ENCODE data around the gene COL23A1.
A peak's percentile ranks its signal among the peaks of the same experiment; 100 is the strongest.

The COL23A1 gene

DNA sequence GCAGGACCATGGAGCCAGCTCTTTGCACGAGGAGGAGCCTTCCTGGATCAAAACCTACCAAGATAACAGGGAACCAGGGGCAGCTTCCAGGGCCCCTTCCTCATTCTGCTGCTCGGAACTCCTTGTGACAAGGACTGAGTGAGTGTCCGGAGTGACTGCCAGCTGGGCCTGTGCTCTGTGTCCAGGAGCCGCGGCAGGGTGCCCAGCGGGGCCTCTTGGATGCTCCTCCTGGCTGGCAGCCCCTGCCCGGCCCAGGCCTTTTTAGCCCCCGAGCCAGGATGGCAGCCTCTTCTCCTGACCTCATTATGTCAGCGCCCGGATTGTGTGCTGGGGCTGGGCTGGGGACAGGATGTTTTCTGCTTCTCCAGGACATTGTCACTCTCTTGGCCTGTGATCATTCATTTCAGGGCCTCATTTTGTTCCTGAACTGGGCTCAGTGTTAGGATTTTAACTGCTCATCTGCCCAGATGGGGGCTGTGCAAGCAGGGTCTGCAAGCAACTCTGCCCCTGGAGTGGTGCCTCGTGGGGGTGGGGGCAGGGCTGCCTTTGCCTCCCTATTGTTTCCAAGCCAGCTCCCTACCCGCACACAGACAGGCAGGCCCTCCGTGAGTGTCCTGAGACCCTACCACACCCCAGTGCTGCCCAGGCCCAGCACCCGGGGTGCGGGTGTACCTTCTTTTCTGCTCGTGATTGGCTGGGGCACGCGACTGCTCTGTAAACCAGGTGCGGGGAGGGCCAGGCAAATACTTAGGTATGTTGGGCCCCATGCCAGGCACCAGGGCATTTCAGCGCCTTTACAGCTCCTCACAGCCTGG, 161.6 kb downstream of the COL23A1 start:
- TF ChIP-seq CTCF (IDR thresholded peaks at IDR 0.05; ENCODE audit: unreplicated experiment in 3 of 3) = no peak
- H3K36me3 Mint-ChIP-seq (ENCODE audit: low read depth) = no peaks in the 10 kb centered on the region
- no peak overlapping the region for H3K4me3 Mint-ChIP-seq

GRCh38 chr5:178427576-178428197, 162.5 kb downstream of the COL23A1 start:
- Mint-ChIP-seq H3K27me3 (ENCODE audit: low read depth) (peaks cover 17% of the 10 kb centered on the region), H3K27ac (peak overlapping the region; percentile 44 to 70 (median 51)), H3K36me3 (ENCODE audit: low read depth) (no peaks in the 10 kb centered on the region), H3K4me3 (no peak overlapping the region), H3K4me1 (peaks cover 59% of the 10 kb centered on the region), H3K9me3 (peaks cover 8% of the 10 kb centered on the region)
- TF ChIP-seq CTCF (IDR thresholded peaks at IDR 0.05; ENCODE audit: unreplicated experiment in 3 of 3) = no peak

More for the DNA sequence above, 161.6 kb downstream of the COL23A1 start:
- peaks cover 19% of the 10 kb centered on the region for H3K27me3 Mint-ChIP-seq (ENCODE audit: low read depth)
- peaks cover 8% of the 10 kb centered on the region for H3K9me3 Mint-ChIP-seq
- peak overlapping the region; percentile 70 to 96 (median 90) for H3K27ac Mint-ChIP-seq
- peaks cover 68% of the 10 kb centered on the region for H3K4me1 Mint-ChIP-seq

DNA sequence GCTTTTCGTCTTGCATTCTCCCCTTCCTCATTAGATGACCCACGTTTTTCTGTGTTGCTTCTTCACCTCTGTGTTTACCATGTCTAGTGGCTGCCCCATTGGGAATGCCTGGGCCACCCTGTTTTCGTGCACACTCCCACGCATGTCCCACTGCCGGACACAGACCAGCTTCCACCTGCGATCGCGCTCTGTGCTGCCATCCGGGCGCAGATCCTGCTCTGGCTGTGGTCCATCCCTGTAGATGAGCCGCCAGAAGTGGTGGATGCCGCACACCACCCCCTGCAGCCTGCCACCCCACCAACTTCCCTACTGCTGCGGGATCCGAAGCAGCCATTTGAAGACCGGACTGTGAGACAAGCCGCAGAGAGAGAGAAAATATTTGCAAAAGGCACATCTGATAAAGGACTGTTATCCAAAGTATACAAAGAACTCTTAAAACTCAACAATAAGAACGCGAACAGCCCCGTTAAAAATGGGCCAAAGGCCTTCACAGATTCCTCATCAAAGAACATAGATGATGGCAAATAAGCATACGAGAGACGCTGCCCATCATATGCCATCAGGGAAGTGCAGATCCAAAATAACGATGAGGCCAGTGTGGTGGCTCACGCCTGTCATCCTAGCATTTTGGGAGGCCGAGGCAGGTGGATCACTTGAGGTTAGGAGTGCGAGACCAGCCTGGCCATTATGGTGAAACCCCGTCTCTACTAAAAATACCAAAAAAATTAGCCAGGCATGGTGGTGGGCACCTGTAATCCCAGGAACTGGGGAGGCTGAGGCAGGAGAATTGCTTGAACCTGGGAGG, 163.7 kb downstream of the COL23A1 start:
- Mint-ChIP-seq H3K4me1 (peaks cover 53% of the 10 kb centered on the region), H3K27me3 (ENCODE audit: low read depth) (peaks cover 17% of the 10 kb centered on the region), H3K36me3 (ENCODE audit: low read depth) (no peaks in the 10 kb centered on the region), H3K9me3 (peaks cover 6% of the 10 kb centered on the region), H3K4me3 (no peak overlapping the region), H3K27ac (peak overlapping the region in 2 of 3 experiments; percentile 38 to 44)
- TF ChIP-seq CTCF (IDR thresholded peaks at IDR 0.05; ENCODE audit: unreplicated experiment in 3 of 3) = no peak

GRCh38 chr5:178425621-178426068, 164.5 kb downstream of the COL23A1 start:
- TF ChIP-seq CTCF (IDR thresholded peaks at IDR 0.05; ENCODE audit: unreplicated experiment in 3 of 3) = no peak
- Mint-ChIP-seq H3K36me3 (ENCODE audit: low read depth) (no peaks in the 10 kb centered on the region), H3K27me3 (ENCODE audit: low read depth) (peaks cover 11% of the 10 kb centered on the region), H3K9me3 (peaks cover under 1% of the 10 kb centered on the region), H3K27ac (peak overlapping the region in 2 of 3 experiments; percentile 38 to 44), H3K4me3 (no peak overlapping the region), H3K4me1 (peaks cover 47% of the 10 kb centered on the region)

DNA sequence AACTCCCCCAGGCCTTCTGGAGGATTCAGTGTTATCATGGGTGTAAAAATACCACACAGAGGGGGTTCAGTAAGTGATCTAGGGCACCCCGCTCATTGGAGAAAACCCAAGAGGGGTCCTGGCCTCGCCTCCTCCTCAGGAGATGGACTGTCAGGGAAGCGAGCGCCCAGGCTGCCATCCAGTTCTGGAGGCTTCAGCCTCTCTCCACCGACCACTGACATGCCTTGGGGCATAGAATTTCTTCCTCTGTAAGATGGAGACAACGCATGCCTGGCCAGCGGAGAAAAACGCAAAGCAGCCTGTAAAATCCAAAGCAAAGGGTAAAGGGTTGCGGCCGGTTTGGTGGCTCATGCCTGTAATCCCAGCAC, 165.4 kb downstream of the COL23A1 start:
- H3K4me1 Mint-ChIP-seq = peaks cover 43% of the 10 kb centered on the region
- H3K4me3 Mint-ChIP-seq = no peak overlapping the region
- no peak for TF ChIP-seq CTCF (IDR thresholded peaks at IDR 0.05; ENCODE audit: unreplicated experiment in 3 of 3)
- H3K27ac Mint-ChIP-seq = peak overlapping the region; percentile 77 to 84 (median 79)
- no peaks in the 10 kb centered on the region for H3K36me3 Mint-ChIP-seq (ENCODE audit: low read depth)
- H3K27me3 Mint-ChIP-seq (ENCODE audit: low read depth) = peaks cover 12% of the 10 kb centered on the region
- H3K9me3 Mint-ChIP-seq = no peaks in the 10 kb centered on the region

Measured in nephron (organoid).